IPS DF 6.9 (cell line): ENCODE data around the gene VWA8.

Source experiments
- DNase-seq: peaks from one replicate; pipeline ENCODE4 v3.0.0-alpha.2; 2013; ENCODE audit warnings: low read depth, low spot score
- H3K27ac ChIP-seq: one replicate; pipeline ENCODE4 v1.5.1; 2013; ENCODE audit warnings: low read length, control low read depth
- H3K27me3 ChIP-seq: 2 replicates; pipeline ENCODE4 v1.6.1; 2013; ENCODE audit warnings: mild to moderate bottlenecking, low read length; ENCODE audit not compliant: control insufficient read depth, insufficient read depth
- H3K36me3 ChIP-seq: 2 replicates; pipeline ENCODE4 v1.6.1; 2013; ENCODE audit warnings: low read length; ENCODE audit not compliant: control insufficient read depth, insufficient read depth
- H3K4me1 ChIP-seq: 2 replicates; pipeline ENCODE4 v1.6.1; 2013; ENCODE audit warnings: low read length; ENCODE audit not compliant: control insufficient read depth, insufficient read depth
- H3K4me3 ChIP-seq: 2 replicates; pipeline ENCODE4 v1.5.1; 2013; ENCODE audit warnings: mild to moderate bottlenecking, low read length
- H3K9me3 ChIP-seq: 2 replicates; pipeline ENCODE4 v1.6.1; 2013; ENCODE audit warnings: low read length, inconsistent platforms; ENCODE audit not compliant: control insufficient read depth, insufficient read depth
- WGBS: extraction: QIAGEN DNeasy Blood & Tissue Kit; methylation state at CpG from one replicate; pipeline ENCODE4 v1.1.7; 2013; ENCODE audit warnings: mixed read lengths, missing lambda C conversion rate; ENCODE audit not compliant: insufficient read length, insufficient coverage; 5-methylcytosine and 5-hydroxymethylcytosine counted together

VWA8 gene

DNA sequence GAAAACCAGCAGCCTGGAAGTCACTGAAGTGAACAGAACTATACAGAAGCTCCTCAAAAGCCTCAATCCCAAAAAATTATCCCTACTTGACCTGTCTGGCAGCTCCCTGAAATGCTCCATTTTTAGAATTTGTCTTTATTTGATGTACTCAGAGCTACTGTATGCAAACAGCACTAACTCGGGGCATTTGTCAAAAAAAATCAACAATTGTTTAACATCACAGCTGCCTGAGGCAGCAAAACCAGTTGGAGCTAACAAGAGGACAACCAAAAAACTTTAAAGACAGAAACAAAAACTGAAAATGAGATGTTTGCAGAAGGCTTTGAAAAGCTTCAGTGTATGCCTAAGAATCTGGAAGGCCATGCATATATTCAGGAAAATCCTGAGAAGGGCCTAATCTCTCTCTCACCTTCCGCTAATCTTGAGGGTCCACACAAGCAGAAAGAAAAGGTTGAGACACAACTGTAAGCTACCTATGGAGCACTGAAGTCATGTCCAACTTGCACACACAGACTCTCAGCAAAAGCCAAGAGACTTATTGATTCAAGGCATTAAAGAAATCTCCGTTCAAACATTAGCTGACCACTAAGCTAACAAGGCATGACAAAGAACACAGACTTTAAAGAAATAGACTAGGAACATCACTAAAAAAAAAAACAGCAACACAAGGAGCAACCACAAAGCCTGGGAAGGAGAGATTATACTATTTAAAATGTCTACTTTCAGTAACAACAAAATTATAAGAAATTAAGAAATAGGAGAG lies 16.1 kb downstream of the VWA8 start:
- Histone ChIP-seq H3K4me3 (no peak overlapping the region), H3K27ac (no peak overlapping the region), H3K36me3 (no peaks in the 10 kb centered on the region), H3K27me3 (no peaks in the 10 kb centered on the region), H3K9me3 (no peaks in the 10 kb centered on the region), H3K4me1 (no peaks in the 10 kb centered on the region; the same call in 1 of the 2 replicates)
- no CpG with 5 or more reads among the region's 3 CpGs for WGBS
- DNase-seq: no peak

GRCh38 chr13:41944229-41944628 lies 16.7 kb downstream of the VWA8 start:
- Histone ChIP-seq H3K27me3 (no peaks in the 10 kb centered on the region), H3K4me1 (no peaks in the 10 kb centered on the region; the same call in 1 of the 2 replicates), H3K4me3 (no peak overlapping the region), H3K36me3 (no peaks in the 10 kb centered on the region), H3K27ac (no peak overlapping the region), H3K9me3 (no peaks in the 10 kb centered on the region)
- no CpG with 5 or more reads among the region's 3 CpGs for WGBS
- no peak for DNase-seq

GRCh38 chr13:41942462-41943094 lies 18.3 kb downstream of the VWA8 start:
- Histone ChIP-seq H3K36me3 (no peaks in the 10 kb centered on the region), H3K4me3 (no peak overlapping the region), H3K4me1 (no peaks in the 10 kb centered on the region; the same call in 1 of the 2 replicates), H3K9me3 (no peaks in the 10 kb centered on the region), H3K27me3 (no peaks in the 10 kb centered on the region), H3K27ac (no peak overlapping the region)
- DNase-seq: no peak
- WGBS: no CpG with 5 or more reads among the region's 2 CpGs

DNA sequence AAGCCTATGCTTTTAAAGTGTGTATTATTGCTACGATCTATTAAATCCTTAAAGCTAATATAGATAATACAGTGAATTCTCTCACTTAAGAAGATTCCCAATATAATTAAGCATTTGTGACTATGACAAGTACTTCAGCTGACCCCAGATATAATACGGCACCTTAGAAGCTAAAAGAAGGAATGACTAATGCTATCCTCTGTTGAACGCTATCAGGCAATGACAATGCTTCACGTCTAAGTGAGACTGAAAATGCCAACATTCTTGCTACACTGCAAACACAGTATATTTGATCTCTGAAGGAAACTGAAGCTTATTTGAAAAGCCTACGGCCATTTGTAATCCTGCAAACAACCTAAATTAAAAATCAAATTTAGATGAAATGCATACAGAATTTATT lies 19.7 kb downstream of the VWA8 start:
- WGBS: no CpG with 5 or more reads among the region's 5 CpGs
- Histone ChIP-seq H3K36me3 (no peaks in the 10 kb centered on the region), H3K4me1 (no peaks in the 10 kb centered on the region; the same call in 1 of the 2 replicates), H3K9me3 (no peaks in the 10 kb centered on the region), H3K27ac (no peak overlapping the region), H3K27me3 (no peaks in the 10 kb centered on the region), H3K4me3 (no peak overlapping the region)
- no peak for DNase-seq

DNA sequence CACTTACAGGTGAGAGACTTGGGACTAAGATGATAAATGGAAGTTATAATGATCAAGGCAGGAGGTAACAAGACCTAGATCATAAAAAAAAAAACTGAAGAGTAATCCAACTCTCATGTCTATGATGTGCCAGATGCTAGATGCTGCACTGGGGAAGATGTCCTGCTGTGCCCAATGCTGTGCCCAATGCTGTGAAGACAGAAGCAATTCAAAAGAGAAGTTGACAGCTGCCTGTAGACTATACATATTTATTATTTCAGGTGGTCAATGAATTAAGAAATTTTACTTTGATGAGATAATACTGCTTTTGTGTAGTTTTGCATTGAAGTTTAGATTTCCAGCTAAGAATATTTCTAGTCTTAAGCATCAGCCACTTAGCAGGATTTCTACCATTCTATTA lies 21.5 kb downstream of the VWA8 start:
- H3K27ac ChIP-seq: no peak overlapping the region
- no peaks in the 10 kb centered on the region for H3K27me3 ChIP-seq
- DNase-seq: no peak
- no peaks in the 10 kb centered on the region; the same call in 1 of the 2 replicates for H3K4me1 ChIP-seq
- no peaks in the 10 kb centered on the region for H3K9me3 ChIP-seq
- no peak overlapping the region for H3K4me3 ChIP-seq
- no peaks in the 10 kb centered on the region for H3K36me3 ChIP-seq

DNA sequence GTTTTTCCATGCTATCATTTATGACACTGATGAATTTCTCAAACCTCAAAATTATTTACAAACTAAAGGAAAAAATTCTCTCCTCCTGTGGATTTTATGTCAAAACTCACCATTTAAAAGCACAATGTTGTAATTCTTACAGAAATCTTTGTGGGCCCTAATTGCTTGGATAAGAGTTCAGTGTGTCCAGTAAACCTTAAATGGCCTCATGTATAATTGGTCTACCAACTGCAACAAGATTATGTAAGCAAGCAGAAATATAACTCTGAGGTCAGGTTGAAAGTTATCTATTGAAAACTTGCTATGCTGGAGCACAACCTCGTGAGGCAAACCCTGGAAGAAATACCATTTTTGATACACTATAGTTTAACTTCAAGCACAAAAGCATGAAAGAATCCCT lies 22.0 kb downstream of the VWA8 start:
- Histone ChIP-seq H3K4me3 (no peak overlapping the region), H3K27ac (no peak overlapping the region), H3K9me3 (no peaks in the 10 kb centered on the region), H3K4me1 (no peaks in the 10 kb centered on the region; the same call in 1 of the 2 replicates), H3K36me3 (no peaks in the 10 kb centered on the region), H3K27me3 (no peaks in the 10 kb centered on the region)
- WGBS: no CpG with 5 or more reads among the region's 1 CpG
- DNase-seq: no peak

DNA sequence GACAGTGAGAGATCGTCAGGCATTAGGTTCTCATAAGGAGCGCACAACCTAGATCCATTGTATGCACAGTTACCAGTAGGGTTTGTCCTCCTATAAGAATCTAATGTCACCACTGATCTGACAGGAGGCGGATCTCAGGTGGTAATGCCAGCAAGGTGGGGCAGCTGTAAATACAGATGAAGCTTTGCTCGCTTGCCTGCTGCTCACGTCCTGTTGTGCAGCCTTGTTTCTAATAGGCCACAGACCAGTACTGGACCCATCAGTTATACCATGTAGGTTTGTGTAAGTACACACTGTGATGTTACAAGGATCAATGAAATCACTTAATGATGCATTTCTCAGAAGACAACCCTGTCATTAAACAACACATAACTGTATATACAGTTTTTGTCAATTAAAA lies 23.5 kb downstream of the VWA8 start:
- H3K27ac ChIP-seq: no peak overlapping the region
- no peak for DNase-seq
- no peak overlapping the region for H3K4me3 ChIP-seq
- WGBS: no CpG with 5 or more reads among the region's 5 CpGs
- H3K36me3 ChIP-seq: no peaks in the 10 kb centered on the region
- no peaks in the 10 kb centered on the region for H3K9me3 ChIP-seq
- no peaks in the 10 kb centered on the region for H3K4me1 ChIP-seq
- no peaks in the 10 kb centered on the region for H3K27me3 ChIP-seq

DNA sequence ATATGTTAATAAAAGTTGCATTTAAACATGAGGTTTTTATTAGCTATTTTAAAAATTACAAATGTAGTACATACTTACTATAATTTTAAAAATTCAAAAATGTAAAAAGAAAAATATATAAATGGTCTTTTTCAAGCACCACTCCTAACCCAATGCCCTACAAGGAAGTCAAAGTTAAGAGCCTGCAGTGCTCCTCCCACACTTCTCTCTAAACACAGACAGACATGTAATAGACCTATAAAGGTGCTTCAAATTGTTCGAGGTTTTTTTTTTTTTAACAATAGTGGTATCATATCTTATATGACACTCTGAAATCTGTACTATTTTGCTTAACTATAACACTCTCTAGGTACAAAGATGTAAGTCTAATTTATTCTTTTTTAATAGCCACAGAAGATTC lies 25.4 kb downstream of the VWA8 start:
- H3K27me3 ChIP-seq: no peaks in the 10 kb centered on the region
- H3K4me1 ChIP-seq: no peaks in the 10 kb centered on the region
- no peaks in the 10 kb centered on the region for H3K9me3 ChIP-seq
- H3K36me3 ChIP-seq: no peaks in the 10 kb centered on the region
- H3K4me3 ChIP-seq: no peak overlapping the region
- H3K27ac ChIP-seq: no peak overlapping the region
- DNase-seq: no peak
- no CpG with 5 or more reads among the region's 1 CpG for WGBS

- Histone ChIP-seq H3K36me3 (no peaks in the 10 kb centered on the region), H3K9me3 (no peaks in the 10 kb centered on the region), H3K4me1 (no peaks in the 10 kb centered on the region), H3K4me3 (no peak overlapping the region), H3K27ac (no peak overlapping the region), H3K27me3 (no peaks in the 10 kb centered on the region)
- DNase-seq: no peak
- WGBS: no CpG with 5 or more reads among the region's 1 CpG
Measured at GRCh38 chr13:41934994-41935393, 25.9 kb downstream of the VWA8 start.

GRCh38 chr13:41934120-41934519 lies 26.8 kb downstream of the VWA8 start:
- Histone ChIP-seq H3K9me3 (no peaks in the 10 kb centered on the region), H3K36me3 (no peaks in the 10 kb centered on the region), H3K4me1 (no peaks in the 10 kb centered on the region), H3K27me3 (no peaks in the 10 kb centered on the region), H3K4me3 (no peak overlapping the region), H3K27ac (no peak overlapping the region)
- no peak for DNase-seq
- WGBS: no CpG with 5 or more reads among the region's 1 CpG

DNA sequence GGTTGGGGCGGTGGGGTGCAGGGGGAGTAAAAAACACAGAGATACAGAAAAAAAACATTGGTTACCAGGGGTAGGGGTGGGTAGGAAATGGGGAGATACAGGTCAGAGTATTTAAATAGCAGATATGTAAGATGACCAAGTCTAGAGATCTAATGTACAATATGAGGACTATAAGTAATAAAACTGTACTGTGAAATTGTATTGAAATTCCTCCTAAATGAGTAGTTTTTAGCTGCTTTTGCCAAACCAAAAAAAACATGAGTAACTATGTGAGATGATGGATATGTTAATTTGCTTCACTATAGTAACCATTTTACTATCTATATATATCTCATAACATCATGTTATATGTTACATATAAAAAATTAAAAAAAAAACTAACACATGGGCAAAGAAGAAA lies 29.6 kb downstream of the VWA8 start:
- DNase-seq: no peak
- Histone ChIP-seq H3K27me3 (no peaks in the 10 kb centered on the region), H3K9me3 (no peaks in the 10 kb centered on the region), H3K4me1 (no peaks in the 10 kb centered on the region), H3K4me3 (no peak overlapping the region), H3K27ac (no peak overlapping the region), H3K36me3 (no peaks in the 10 kb centered on the region)
- WGBS: no CpG with 5 or more reads among the region's 1 CpG
